Retinal pigment epithelial cell (primary cell): ENCODE results near the gene POMT1.
"Not testable (repeated sequence)": the region's sequence is repeated elsewhere in the genome, so short reads cannot be mapped to it uniquely, and the experiment has no call there.

Experiments used
- DNase-seq: peaks from one replicate; pipeline ENCODE4 v3.0.0-alpha.2; 2010; ENCODE audit warnings: low read depth
- H3K4me3 ChIP-seq: 2 replicates; pipeline ENCODE4 v1.5.1; 2011; ENCODE audit warnings: mild to moderate bottlenecking, low read length, control low read depth, moderate library complexity
- TF ChIP-seq, protein P1 (sequence below): conservative IDR thresholded peaks from 2 replicates; pipeline ENCODE4 v1.5.1; 2011; ENCODE audit warnings: low read depth, low read length, control low read depth, inconsistent platforms

POMT1 gene, protein sequence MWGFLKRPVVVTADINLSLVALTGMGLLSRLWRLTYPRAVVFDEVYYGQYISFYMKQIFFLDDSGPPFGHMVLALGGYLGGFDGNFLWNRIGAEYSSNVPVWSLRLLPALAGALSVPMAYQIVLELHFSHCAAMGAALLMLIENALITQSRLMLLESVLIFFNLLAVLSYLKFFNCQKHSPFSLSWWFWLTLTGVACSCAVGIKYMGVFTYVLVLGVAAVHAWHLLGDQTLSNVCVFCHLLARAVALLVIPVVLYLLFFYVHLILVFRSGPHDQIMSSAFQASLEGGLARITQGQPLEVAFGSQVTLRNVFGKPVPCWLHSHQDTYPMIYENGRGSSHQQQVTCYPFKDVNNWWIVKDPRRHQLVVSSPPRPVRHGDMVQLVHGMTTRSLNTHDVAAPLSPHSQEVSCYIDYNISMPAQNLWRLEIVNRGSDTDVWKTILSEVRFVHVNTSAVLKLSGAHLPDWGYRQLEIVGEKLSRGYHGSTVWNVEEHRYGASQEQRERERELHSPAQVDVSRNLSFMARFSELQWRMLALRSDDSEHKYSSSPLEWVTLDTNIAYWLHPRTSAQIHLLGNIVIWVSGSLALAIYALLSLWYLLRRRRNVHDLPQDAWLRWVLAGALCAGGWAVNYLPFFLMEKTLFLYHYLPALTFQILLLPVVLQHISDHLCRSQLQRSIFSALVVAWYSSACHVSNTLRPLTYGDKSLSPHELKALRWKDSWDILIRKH

DNA sequence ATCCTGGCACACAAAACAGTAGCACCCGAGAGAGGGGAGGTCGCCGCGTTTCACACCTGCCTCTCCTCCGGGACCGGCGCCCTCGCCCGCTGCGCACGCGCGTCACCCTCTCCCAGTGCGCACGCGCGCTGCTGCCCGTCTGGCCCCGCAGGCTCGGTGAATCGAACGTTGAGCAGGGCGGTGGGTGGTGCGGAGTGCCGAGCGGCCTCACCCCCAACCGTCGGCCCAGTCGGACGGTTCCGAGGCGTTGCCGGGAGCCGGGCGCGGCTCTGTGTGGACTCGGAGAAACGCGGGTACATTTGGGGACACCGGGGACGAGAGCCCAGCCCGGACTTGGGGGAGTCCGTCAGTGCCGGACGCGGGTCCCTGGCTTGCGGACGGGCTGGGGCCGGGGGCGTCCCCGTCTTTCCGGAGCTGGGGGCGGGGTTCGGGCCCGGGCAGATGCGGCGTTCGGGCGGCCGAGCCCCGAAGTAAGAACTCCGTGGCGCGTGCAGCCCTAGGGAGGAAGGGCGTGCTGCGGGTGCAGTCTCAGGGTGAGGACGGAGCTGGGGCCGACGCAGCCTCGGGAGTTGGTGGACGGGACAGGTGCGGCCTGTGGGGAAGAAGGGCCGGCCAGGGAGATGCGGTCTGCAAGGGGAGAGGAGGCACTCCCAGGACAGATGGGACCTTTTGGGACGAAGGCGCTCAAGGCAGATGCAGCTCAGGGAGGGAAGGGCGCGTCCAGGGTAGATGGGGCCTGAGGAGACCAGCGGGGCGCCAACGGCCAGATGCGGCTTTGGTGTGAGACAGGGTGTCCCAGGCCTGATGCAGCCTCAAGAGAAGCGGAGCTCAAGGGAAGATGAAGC is at the start of gene POMT1:
TSS of gene POMT1 (plus strand) at position 138 of the 845 bp plus-strand sequence. CDS start 1,301 bp downstream, outside the sequence.
- peak within 1 kb of the TSS; percentile 73 for H3K4me3 ChIP-seq
- peak; percentile 19 for DNase-seq
- TF ChIP-seq, protein P1, sequence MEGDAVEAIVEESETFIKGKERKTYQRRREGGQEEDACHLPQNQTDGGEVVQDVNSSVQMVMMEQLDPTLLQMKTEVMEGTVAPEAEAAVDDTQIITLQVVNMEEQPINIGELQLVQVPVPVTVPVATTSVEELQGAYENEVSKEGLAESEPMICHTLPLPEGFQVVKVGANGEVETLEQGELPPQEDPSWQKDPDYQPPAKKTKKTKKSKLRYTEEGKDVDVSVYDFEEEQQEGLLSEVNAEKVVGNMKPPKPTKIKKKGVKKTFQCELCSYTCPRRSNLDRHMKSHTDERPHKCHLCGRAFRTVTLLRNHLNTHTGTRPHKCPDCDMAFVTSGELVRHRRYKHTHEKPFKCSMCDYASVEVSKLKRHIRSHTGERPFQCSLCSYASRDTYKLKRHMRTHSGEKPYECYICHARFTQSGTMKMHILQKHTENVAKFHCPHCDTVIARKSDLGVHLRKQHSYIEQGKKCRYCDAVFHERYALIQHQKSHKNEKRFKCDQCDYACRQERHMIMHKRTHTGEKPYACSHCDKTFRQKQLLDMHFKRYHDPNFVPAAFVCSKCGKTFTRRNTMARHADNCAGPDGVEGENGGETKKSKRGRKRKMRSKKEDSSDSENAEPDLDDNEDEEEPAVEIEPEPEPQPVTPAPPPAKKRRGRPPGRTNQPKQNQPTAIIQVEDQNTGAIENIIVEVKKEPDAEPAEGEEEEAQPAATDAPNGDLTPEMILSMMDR = no peak

DNA sequence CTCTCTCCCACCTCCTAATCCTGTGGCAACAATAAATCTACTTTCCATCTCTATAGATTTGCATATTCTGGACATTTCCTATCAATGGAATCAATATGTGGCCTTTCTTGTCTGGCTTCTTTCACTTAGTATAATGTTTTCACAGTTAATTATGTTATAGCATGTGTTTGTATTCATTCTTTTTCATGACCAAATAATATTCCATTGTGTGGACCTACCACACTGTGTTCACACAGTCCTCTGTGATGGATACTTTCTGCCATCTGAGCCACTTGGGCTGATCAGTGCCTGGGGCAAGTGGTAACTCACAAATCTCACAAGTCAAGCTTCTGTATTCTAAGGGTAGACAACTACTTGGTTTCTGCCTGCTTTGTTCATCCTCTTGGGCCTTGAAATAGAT is 48.7 kb upstream of the POMT1 start:
- TF ChIP-seq, protein P1 = no peak
- no peak for DNase-seq
- no peak overlapping the region for H3K4me3 ChIP-seq

DNA sequence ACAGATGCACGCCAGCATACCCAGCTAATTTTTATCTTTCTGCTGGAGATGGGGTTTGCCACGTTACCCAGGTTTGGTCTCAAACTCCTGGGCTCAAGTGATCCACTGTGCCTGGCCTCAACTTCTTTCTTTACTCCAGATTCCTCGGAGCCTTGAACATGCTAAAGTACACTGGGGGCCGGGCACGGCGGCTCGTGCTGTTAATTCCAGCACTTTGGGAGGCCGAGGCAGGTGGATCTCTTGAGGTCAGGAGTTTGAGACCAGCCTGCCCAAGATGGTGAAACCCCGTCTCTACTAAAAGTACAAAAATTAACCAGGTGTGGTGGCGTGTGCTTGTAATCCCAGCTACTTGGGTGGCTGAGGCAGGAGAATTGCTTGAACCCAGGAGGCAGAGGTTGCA is 47.1 kb upstream of the POMT1 start:
- H3K4me3 ChIP-seq, DNase-seq: not testable (repeated sequence)

DNA sequence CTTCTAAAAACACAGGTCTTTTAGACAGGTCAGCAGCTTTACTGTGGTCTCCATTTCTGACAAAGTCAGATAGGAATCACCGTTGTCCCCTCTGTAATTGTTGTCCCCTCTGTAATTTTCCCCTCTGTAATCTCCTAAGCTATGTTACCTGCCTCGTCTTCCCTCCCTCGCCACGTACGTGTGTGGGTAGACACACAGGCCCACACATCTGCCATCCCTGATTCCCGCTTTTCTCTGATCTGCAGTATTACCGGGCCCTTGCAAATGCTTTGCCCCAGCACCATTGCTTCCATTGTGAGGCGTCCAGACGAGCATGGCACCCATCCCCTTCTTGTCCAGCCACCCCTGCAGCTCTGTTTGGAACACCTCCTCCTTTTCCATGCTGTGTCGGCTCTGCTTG is 45.0 kb upstream of the POMT1 start:
- no peak overlapping the region for H3K4me3 ChIP-seq
- TF ChIP-seq, protein P1 = no peak
- DNase-seq = no peak

DNA sequence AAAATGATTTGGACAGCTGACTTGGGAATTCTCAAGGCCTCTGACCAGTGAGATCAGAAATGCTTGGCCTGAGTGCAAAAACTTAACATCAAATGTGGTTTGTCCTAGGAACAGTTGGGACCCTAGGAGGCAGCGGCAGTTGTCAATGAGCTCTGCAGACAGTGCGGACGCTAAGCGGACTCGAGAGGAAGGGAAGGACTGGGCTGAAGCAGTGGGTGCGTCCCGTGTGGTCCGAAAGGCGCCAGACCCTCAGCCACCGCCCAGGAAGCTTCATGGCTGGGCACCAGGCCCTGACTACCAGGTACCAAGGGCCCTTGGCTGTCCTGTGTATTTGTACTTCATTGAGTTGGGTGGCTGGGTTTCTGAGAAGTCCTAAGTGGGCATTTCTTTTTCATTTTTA is 43.7 kb upstream of the POMT1 start:
- no peak for DNase-seq
- TF ChIP-seq, protein P1 = no peak

DNA sequence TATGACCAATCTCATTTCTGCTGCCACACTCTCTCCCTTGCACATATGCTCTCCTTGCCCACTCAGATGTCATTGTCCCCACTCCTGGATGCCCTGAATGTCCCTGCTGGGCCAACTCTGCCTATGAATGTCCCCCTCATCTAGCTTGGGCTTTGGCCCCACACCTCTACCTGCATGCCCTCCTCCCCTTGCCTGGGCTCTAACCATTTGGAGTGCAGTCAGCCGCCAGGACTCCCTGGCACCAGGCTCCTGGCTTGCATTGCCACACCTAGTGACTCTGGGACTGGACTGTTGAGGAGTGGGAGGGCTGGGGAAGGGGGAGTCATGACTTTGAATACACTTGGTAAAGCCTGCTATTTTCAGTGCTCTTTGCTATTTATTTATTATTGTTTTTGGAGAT is 41.6 kb upstream of the POMT1 start:
- no peak for DNase-seq
- no peak overlapping the region for H3K4me3 ChIP-seq
- TF ChIP-seq, protein P1 = no peak

More for the DNA sequence above, 43.7 kb upstream of the POMT1 start:
- no peak overlapping the region for H3K4me3 ChIP-seq

DNA sequence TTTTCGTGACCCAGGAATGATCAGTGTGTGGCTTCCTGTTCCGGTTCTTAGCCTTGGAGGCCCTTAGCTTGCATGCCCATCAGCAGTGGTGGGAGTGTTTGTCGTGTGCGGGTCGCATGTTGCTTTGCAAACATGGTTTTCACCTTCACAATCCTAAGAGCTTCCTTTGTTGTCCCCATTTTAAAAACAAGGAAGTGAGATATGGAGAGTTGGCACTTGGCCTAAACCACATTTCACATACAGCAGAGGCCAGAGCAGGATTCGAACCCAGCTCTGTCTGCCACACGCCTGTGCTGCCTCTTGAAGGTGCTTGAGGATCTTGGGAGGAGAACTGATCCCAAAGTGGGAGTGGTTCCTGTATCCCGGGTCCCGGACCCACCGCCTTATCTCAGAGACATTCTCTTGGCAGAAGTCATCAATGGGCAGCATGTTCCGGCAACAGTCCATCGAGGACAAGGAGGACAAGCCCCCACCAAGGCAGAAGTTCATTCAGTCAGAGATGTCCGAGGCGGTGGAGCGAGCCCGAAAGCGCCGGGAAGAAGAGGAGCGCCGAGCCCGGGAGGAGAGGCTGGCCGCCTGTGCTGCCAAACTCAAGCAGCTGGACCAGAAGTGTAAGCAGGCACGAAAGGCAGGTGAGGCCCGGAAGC is 38.2 kb upstream of the POMT1 start:
- TF ChIP-seq, protein P1 = no peak
- no peak for DNase-seq
- no peak overlapping the region for H3K4me3 ChIP-seq
